Stimulated activated CD8-positive, alpha-beta memory T cell treated with anti-CD3 and anti-CD28 coated beads, Interleukin-7, amount 100 ng/mL, for 1 hour (primary cell): ENCODE measurements around the gene C10orf71.

Experiments used
- DNase-seq, 2 donors: peaks; one replicate each; pipeline ENCODE4 v3.0.0-alpha.2; 2020; ENCODE audit warnings: low read depth in 2 of 2

C10orf71 gene

GRCh38 chr10:49292565-49293207 lies 6.3 kb upstream of the C10orf71 start:
- no peak for DNase-seq

GRCh38 chr10:49293208-49293603 lies 5.8 kb upstream of the C10orf71 start:
- DNase-seq = no peak

GRCh38 chr10:49294731-49295130 lies 4.2 kb upstream of the C10orf71 start:
- DNase-seq = no peak

GRCh38 chr10:49295297-49295696 lies 3.7 kb upstream of the C10orf71 start:
- no peak for DNase-seq

- DNase-seq = no peak
Measured at GRCh38 chr10:49296382-49296781, 2.6 kb upstream of the C10orf71 start.

GRCh38 chr10:49296836-49297235 lies 2.1 kb upstream of the C10orf71 start:
- DNase-seq = no peak

- no peak for DNase-seq
Measured at GRCh38 chr10:49297818-49298670, 926 bp upstream of the C10orf71 start.

- no peak for DNase-seq
Measured at GRCh38 chr10:49298671-49298982, 343 bp upstream of the C10orf71 start.

GRCh38 chr10:49299816-49300139 lies 808 bp downstream of the C10orf71 start:
- no peak for DNase-seq

- no peak for DNase-seq
Measured at GRCh38 chr10:49300140-49300974, 1.4 kb downstream of the C10orf71 start.

- no peak for DNase-seq
Measured at GRCh38 chr10:49301302-49301701, 2.3 kb downstream of the C10orf71 start.

- no peak for DNase-seq
Measured at GRCh38 chr10:49302088-49302487, 3.1 kb downstream of the C10orf71 start.

- no peak for DNase-seq
Measured at GRCh38 chr10:49303711-49304110, 4.7 kb downstream of the C10orf71 start.

GRCh38 chr10:49304137-49304536 lies 5.2 kb downstream of the C10orf71 start:
- DNase-seq = no peak

GRCh38 chr10:49307921-49308320 lies 9.0 kb downstream of the C10orf71 start:
- no peak for DNase-seq

- DNase-seq = no peak
Measured at GRCh38 chr10:49308881-49309280, 9.9 kb downstream of the C10orf71 start.

GRCh38 chr10:49309691-49310411 lies 10.9 kb downstream of the C10orf71 start:
- DNase-seq = peak; percentile 3 to 14

GRCh38 chr10:49310460-49310859 lies 11.5 kb downstream of the C10orf71 start:
- no peak for DNase-seq

- no peak for DNase-seq
Measured at GRCh38 chr10:49310901-49311554, 12.1 kb downstream of the C10orf71 start.

- no peak for DNase-seq
Measured at GRCh38 chr10:49311555-49312236, 12.7 kb downstream of the C10orf71 start.
